B cell (primary cell): ENCODE results near the gene DENND1A. TPM values are rescaled to one million over a fixed set of nuclear protein-coding genes. Genes with fewer than 3 reads are reported as not detected.

ENCODE experiments used
- ATAC-seq: fragments of 200-7000 bp; cut with Tn5 transposase; one replicate; pipeline ENCODE4 v1.10.0; 2021; ENCODE audit warnings: low read depth, mild to moderate bottlenecking, moderate number of reproducible peaks, moderate library complexity
- CTCF ChIA-PET: fragments of 350-600 bp; sonication (Branson Sonifier 250); formaldehyde crosslinking; loops from one replicate; lab custom pipeline; 2021; ENCODE audit warnings: antibody characterized with exemption, inconsistent platforms; lab: Charles Lee
- POLR2A ChIA-PET: fragments of 350-600 bp; sonication (Branson Sonifier 250); formaldehyde crosslinking; loops from one replicate; lab custom pipeline; 2021; ENCODE audit warnings: antibody characterized with exemption; lab: Charles Lee
- DNase-seq: peaks from one replicate; pipeline ENCODE4 v3.0.0; 2013
- H2AFZ ChIP-seq: 2 replicates; pipeline ENCODE4 v1.6.1; 2012; ENCODE audit warnings: mild to moderate bottlenecking, low read depth, low read length; ENCODE audit not compliant: insufficient read depth, poor library complexity, severe bottlenecking
- H3K27ac ChIP-seq, 2 donors: 1 replicate in 1 of 2; 2 replicates in 1 of 2; pipeline ENCODE4 v1.5.1; 2012 to 2013; ENCODE audit warnings: low read length in 2 of 2, mild to moderate bottlenecking in 2 of 2, moderate library complexity in 1 of 2
- H3K27me3 ChIP-seq, 4 experiments: fragments of 200-600 bp in 1 of 4; sonication (generic) in 1 of 4; replicated peaks in 1 of 4; 1 replicate in 2 of 4; 2 replicates in 2 of 4; pipeline versions ENCODE4 v1.6.1 to v1.7.0; 2013 to 2016; ENCODE audit warnings: low read length in 3 of 4, mild to moderate bottlenecking in 2 of 4, mixed read lengths in 1 of 4, moderate library complexity in 1 of 4; ENCODE audit not compliant: insufficient read depth in 4 of 4, control insufficient read depth in 3 of 4; ENCODE audit errors: control extremely low read depth in 1 of 4
- H3K36me3 ChIP-seq, 2 experiments: replicated peaks in 1 of 2; 1 replicate in 1 of 2; 2 replicates in 1 of 2; pipeline versions ENCODE4 v1.6.1 to v1.7.1; 2013; ENCODE audit warnings: low read length in 1 of 2; ENCODE audit not compliant: insufficient read depth in 2 of 2, control insufficient read depth in 1 of 2; ENCODE audit errors: control extremely low read depth in 1 of 2, extremely low read depth in 1 of 2
- H3K4me1 ChIP-seq, 2 donors: fragments of 200-600 bp in 1 of 2; sonication (generic) in 1 of 2; 1 replicate in 1 of 2; 2 replicates in 1 of 2; pipeline versions ENCODE4 v1.5.1 to v1.6.1; 2013 to 2017; ENCODE audit warnings: low read length in 2 of 2; ENCODE audit not compliant: control insufficient read depth in 2 of 2, insufficient read depth in 2 of 2
- H3K4me2 ChIP-seq: replicated peaks from 2 replicates; pipeline ENCODE3; 2012; ENCODE audit warnings: mild to moderate bottlenecking, low read depth, low read length; ENCODE audit not compliant: poor library complexity, severe bottlenecking
- H3K4me3 ChIP-seq, 5 experiments: fragments of 200-600 bp in 1 of 5; sonication (generic) in 1 of 5; 1 replicate in 3 of 5; 2 replicates in 2 of 5; pipeline versions ENCODE4 v1.5.1 to v1.7.0; 2011 to 2016; ENCODE audit warnings: low read length in 4 of 5, mild to moderate bottlenecking in 4 of 5, low read depth in 2 of 5, control low read depth in 1 of 5, moderate library complexity in 1 of 5; ENCODE audit not compliant: insufficient read depth in 1 of 5; ENCODE audit errors: control extremely low read depth in 1 of 5, extremely low read depth in 1 of 5
- H3K79me2 ChIP-seq: fragments of 200-600 bp; sonication (generic); one replicate; pipeline ENCODE4 v1.6.0; 2016; ENCODE audit warnings: low read length; ENCODE audit not compliant: control insufficient read depth, insufficient read depth
- H3K9ac ChIP-seq: fragments of 200-600 bp; sonication (generic); 2 replicates; pipeline ENCODE4 v1.6.1; 2017; ENCODE audit warnings: mild to moderate bottlenecking, low read length, moderate library complexity
- H3K9me3 ChIP-seq, 3 donors: one replicate each; pipeline versions ENCODE4 v1.6.1 to v1.7.1; 2013; ENCODE audit warnings: low read length in 2 of 3; ENCODE audit not compliant: control insufficient read depth in 2 of 3, insufficient read depth in 1 of 3; ENCODE audit errors: control extremely low read depth in 1 of 3
- H4K20me1 ChIP-seq: 2 replicates; pipeline ENCODE4 v1.6.0; 2012; ENCODE audit warnings: mild to moderate bottlenecking, low read length; ENCODE audit not compliant: insufficient read depth, control insufficient read depth, poor library complexity, severe bottlenecking
- H3K27ac Mint-ChIP-seq: one replicate; pipeline ENCODE4 v1.8.0; 2021; ENCODE audit warnings: mixed read lengths
- H3K27me3 Mint-ChIP-seq: one replicate; pipeline ENCODE4 v1.8.0; 2021; ENCODE audit warnings: mixed read lengths
- H3K4me1 Mint-ChIP-seq: one replicate; pipeline ENCODE4 v1.8.0; 2021; ENCODE audit warnings: mixed read lengths
- H3K4me3 Mint-ChIP-seq: one replicate; pipeline ENCODE4 v1.8.0; 2021; ENCODE audit warnings: mixed read lengths
- H3K9me3 Mint-ChIP-seq: one replicate; pipeline ENCODE4 v1.8.0; 2022; ENCODE audit warnings: mixed read lengths; ENCODE audit not compliant: insufficient read depth
- CTCF ChIP-seq: fragments of 200-600 bp; IDR thresholded peaks from one replicate; pipeline ENCODE4 v1.8.0; 2022; ENCODE audit warnings: antibody characterized with exemption, mild to moderate bottlenecking
- EZH2 ChIP-seq: IDR thresholded peaks from 2 replicates; pipeline ENCODE4 v1.6.1; 2012; ENCODE audit warnings: borderline replicate concordance, low read depth, mild to moderate bottlenecking, moderate library complexity, low read length; ENCODE audit not compliant: insufficient read depth, poor library complexity, severe bottlenecking
- WGBS: methylation state at CpG from one replicate; pipeline ENCODE4 v1.1.5; 2013; ENCODE audit warnings: missing lambda C conversion rate; ENCODE audit not compliant: insufficient coverage; 5-methylcytosine and 5-hydroxymethylcytosine counted together
- intact Hi-C: fragments of 100-400 bp; cut with micrococcal nuclease; formaldehyde crosslinking; loops from one replicate; pipeline ENCODE4 v1.10.0; 2022
- polyA plus RNA-seq: library from polyadenylated mRNA; depleted of rRNA; stranded (reverse); fragments of >200 nt; gene quantifications from 2 replicates; pipeline ENCODE4 v1.2.3, GENCODE V29; 2012
- total RNA-seq, 2 donors: library from RNA; stranded (reverse); fragments of 120-200 nt in 1 of 2; gene quantifications; 1 replicate in 1 of 2; 2 replicates in 1 of 2; pipeline versions ENCODE4 v1.2.3 to v1.2.4, GENCODE V29; 2013 to 2022

Gene DENND1A
- total and polyA plus RNA-seq, 2 donors (not counting 1 experiment from before 2014, with no cell fraction given): 10.8 to 26.0 TPM

GRCh38 chr9:123406016-123406415, 523.9 kb downstream of the DENND1A start:
- POLR2A ChIA-PET: no interaction called here

GRCh38 chr9:123402981-123403509, 526.9 kb downstream of the DENND1A start:
- ChIA-PET POLR2A (no interaction called here), CTCF (no interaction called here)
- Histone ChIP-seq H4K20me1 (no peaks in the 10 kb centered on the region), H3K4me1 (no peaks in the 10 kb centered on the region), H3K9ac (no peak overlapping the region), H3K27me3 (no peaks in the 10 kb centered on the region), H3K36me3 (peaks cover 0 to 3% of the 10 kb centered on the region in 2 experiments), H3K27ac (no peak overlapping the region), H3K9me3 (no peaks in the 10 kb centered on the region), H3K4me3 (no peak overlapping the region), H3K79me2 (no peaks in the 10 kb centered on the region), H3K4me2 (no peak overlapping the region), H2AFZ (no peak overlapping the region)
- intact Hi-C loops: loop anchor here (2.0 kb wide), 1 partner anchor 638 kb away; no protein-coding TSS in a partner anchor
- Mint-ChIP-seq H3K4me1 (no peaks in the 10 kb centered on the region), H3K27me3 (no peaks in the 10 kb centered on the region), H3K4me3 (no peak overlapping the region), H3K27ac (no peak overlapping the region), H3K9me3 (no peaks in the 10 kb centered on the region)
- WGBS: 97% methylated on average over 17 of the region's 17 CpGs
- DNase-seq (no peak), ATAC-seq (no peak)
- no peak for TF ChIP-seq EZH2
- TF ChIP-seq CTCF: no peak

More at GRCh38 chr9:123406016-123406415, 523.9 kb downstream of the DENND1A start:
- no peak for ATAC-seq
- Histone ChIP-seq H2AFZ (no peak overlapping the region), H3K79me2 (no peaks in the 10 kb centered on the region), H4K20me1 (no peaks in the 10 kb centered on the region), H3K4me2 (no peak overlapping the region), H3K27ac (no peak overlapping the region), H3K4me3 (no peak overlapping the region), H3K4me1 (no peaks in the 10 kb centered on the region), H3K27me3 (no peaks in the 10 kb centered on the region), H3K36me3 (peaks cover 0 to 3% of the 10 kb centered on the region in 2 experiments), H3K9me3 (no peaks in the 10 kb centered on the region), H3K9ac (no peak overlapping the region)
- Mint-ChIP-seq H3K4me1 (no peaks in the 10 kb centered on the region), H3K27me3 (no peaks in the 10 kb centered on the region), H3K27ac (no peak overlapping the region), H3K9me3 (no peaks in the 10 kb centered on the region), H3K4me3 (no peak overlapping the region)
- TF ChIP-seq CTCF (no peak), EZH2 (no peak)
- no peak for DNase-seq
- intact Hi-C loops: no loop called here
- CTCF ChIA-PET: no interaction called here
- WGBS: 94% methylated on average over 5 of the region's 6 CpGs
